Sigmoid colon (tissue), 4 donors: ENCODE data around the gene CPLX1.

Experiments
- CTCF ChIP-seq, 4 experiments: fragments of 450-650 bp in 3 of 4; fragments of 200-600 bp in 1 of 4; IDR thresholded peaks; one replicate each; pipeline ENCODE4 v1.5.1; 2016 to 2019; ENCODE audit warnings: antibody characterized with exemption in 4 of 4, mild to moderate bottlenecking in 3 of 4, moderate library complexity in 2 of 4
- EP300 ChIP-seq, 4 donors: sonication (generic); formaldehyde crosslinking; IDR thresholded peaks; one replicate each; pipeline ENCODE4 v1.6.1; 2017; ENCODE audit warnings: antibody characterized with exemption in 4 of 4

DNA sequence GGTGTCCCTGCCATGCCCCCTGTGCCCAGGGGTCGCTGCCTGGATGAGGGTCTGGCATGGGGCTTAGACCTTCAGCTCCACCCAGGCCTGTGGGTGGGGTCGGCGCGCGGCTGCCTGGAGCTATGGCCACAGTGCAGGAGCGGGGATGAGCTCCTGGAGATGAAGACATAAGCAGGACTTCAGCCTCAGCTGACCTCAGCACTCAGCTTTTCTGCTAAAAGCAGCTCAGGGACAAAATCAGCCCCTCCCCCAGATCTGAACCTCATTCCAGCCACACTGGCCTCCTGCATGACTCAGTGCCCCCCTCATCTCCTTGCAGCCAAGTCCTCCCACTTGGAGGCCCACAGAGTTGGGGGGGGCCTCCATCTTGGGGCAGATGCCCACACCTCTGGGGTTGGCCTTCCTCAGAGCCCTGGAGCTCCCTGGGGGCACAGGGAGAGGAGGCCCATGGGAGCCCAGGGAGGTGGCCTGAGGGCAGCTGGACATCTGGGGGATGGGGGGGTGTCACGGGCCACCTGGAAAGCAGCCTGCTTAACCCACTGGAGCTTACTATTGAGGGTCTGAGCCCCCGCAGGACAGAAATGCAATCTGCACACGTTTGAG, 19.4 kb upstream of the CPLX1 start:
- TF ChIP-seq CTCF (IDR thresholded peaks at IDR 0.05) = no peak
- no peak for TF ChIP-seq EP300 (IDR thresholded peaks at IDR 0.05)
